ENCODE results near the gene NDUFB8.

Gene NDUFB8

GRCh38 chr10:100501423-100501822 lies 28.2 kb downstream of the NDUFB8 start:
- Histone ChIP-seq H3K4me3 (replicated peaks; ENCODE audit: insufficient read depth, low read length) (no peak overlapping the region), H3K27ac (replicated peaks) (no peak overlapping the region), H3K27me3 (ENCODE audit: insufficient read depth, poor library complexity, severe bottlenecking) (no peaks in the 10 kb centered on the region)
- TF ChIP-seq CTCF (IDR thresholded peaks at IDR 0.05; ENCODE audit: insufficient read depth, low read length), result no peak
- TF ChIP-seq POLR2AphosphoS5 (IDR thresholded peaks at IDR 0.05; ENCODE audit: low read depth), result no peak
- TF ChIP-seq REST (IDR thresholded peaks at IDR 0.05; ENCODE audit: insufficient replicate concordance, low read depth), result no peak
- TF ChIP-seq GABPA (IDR thresholded peaks at IDR 0.05; ENCODE audit: low read depth), result no peak
- no peak for TF ChIP-seq SPI1 (IDR thresholded peaks at IDR 0.05; ENCODE audit: borderline replicate concordance, low read depth)
- DNase-seq (ENCODE audit: low read depth in 1 of 2, low spot score in 1 of 2), result no peak

- Histone ChIP-seq H3K27ac (replicated peaks) (no peak overlapping the region), H3K4me3 (replicated peaks; ENCODE audit: insufficient read depth, low read length) (no peak overlapping the region), H3K27me3 (ENCODE audit: insufficient read depth, poor library complexity, severe bottlenecking) (no peaks in the 10 kb centered on the region)
- TF ChIP-seq POLR2AphosphoS5 (IDR thresholded peaks at IDR 0.05; ENCODE audit: low read depth), result no peak
- no peak for TF ChIP-seq GABPA (IDR thresholded peaks at IDR 0.05; ENCODE audit: low read depth)
- no peak for TF ChIP-seq CTCF (IDR thresholded peaks at IDR 0.05; ENCODE audit: insufficient read depth, low read length)
- no peak for TF ChIP-seq SPI1 (IDR thresholded peaks at IDR 0.05; ENCODE audit: borderline replicate concordance, low read depth)
- TF ChIP-seq REST (IDR thresholded peaks at IDR 0.05; ENCODE audit: insufficient replicate concordance, low read depth), result no peak
- DNase-seq (ENCODE audit: low read depth in 1 of 2, low spot score in 1 of 2), result no peak
Measured at GRCh38 chr10:100498059-100498458, 31.6 kb downstream of the NDUFB8 start.

GRCh38 chr10:100496567-100496966 lies 33.1 kb downstream of the NDUFB8 start:
- TF ChIP-seq SPI1 (IDR thresholded peaks at IDR 0.05; ENCODE audit: borderline replicate concordance, low read depth) (no peak), POLR2AphosphoS5 (IDR thresholded peaks at IDR 0.05; ENCODE audit: low read depth) (no peak), CTCF (IDR thresholded peaks at IDR 0.05; ENCODE audit: insufficient read depth, low read length) (no peak), REST (IDR thresholded peaks at IDR 0.05; ENCODE audit: insufficient replicate concordance, low read depth) (no peak), GABPA (IDR thresholded peaks at IDR 0.05; ENCODE audit: low read depth) (no peak)
- no peak overlapping the region for H3K27ac ChIP-seq (replicated peaks)
- no peak overlapping the region for H3K4me3 ChIP-seq (replicated peaks; ENCODE audit: insufficient read depth, low read length)
- DNase-seq (ENCODE audit: low read depth in 1 of 2, low spot score in 1 of 2), result no peak
- no peaks in the 10 kb centered on the region for H3K27me3 ChIP-seq (ENCODE audit: insufficient read depth, poor library complexity, severe bottlenecking)

Measured in HL-60 (cell line).